Activated B cell treated with CpG ODN at 0.5 μM for 24 hours (primary cell): ENCODE measurements around the gene CHD5. TPM values are rescaled to one million over a fixed set of nuclear protein-coding genes. Genes with fewer than 3 reads are reported as not detected.

ENCODE experiments used
- ATAC-seq: fragments of 200-7000 bp; cut with Tn5 transposase; one replicate; pipeline ENCODE4 v1.10.0; 2021; ENCODE audit warnings: low read depth, mild to moderate bottlenecking, moderate library complexity
- CTCF ChIA-PET: fragments of 350-600 bp; sonication (Branson Sonifier 250); formaldehyde crosslinking; loops from one replicate; lab custom pipeline; 2021; ENCODE audit warnings: antibody characterized with exemption; lab: Charles Lee
- POLR2A ChIA-PET: fragments of 350-600 bp; sonication (Branson Sonifier 250); formaldehyde crosslinking; loops from one replicate; lab custom pipeline; 2021; ENCODE audit warnings: antibody characterized with exemption; lab: Charles Lee
- DNase-seq: peaks from one replicate; pipeline ENCODE4 v3.0.0; 2022
- H3K27ac Mint-ChIP-seq: one replicate; pipeline ENCODE4 v1.8.0; 2020; ENCODE audit warnings: mixed read lengths
- H3K27me3 Mint-ChIP-seq: one replicate; pipeline ENCODE4 v1.8.0; 2021; ENCODE audit warnings: mixed read lengths
- H3K36me3 Mint-ChIP-seq: one replicate; pipeline ENCODE4 v1.8.0; 2021; ENCODE audit warnings: low read depth, mixed read lengths
- H3K4me1 Mint-ChIP-seq: one replicate; pipeline ENCODE4 v1.8.0; 2021; ENCODE audit warnings: mixed read lengths
- H3K4me3 Mint-ChIP-seq: one replicate; pipeline ENCODE4 v1.8.0; 2020; ENCODE audit warnings: mild to moderate bottlenecking, mixed read lengths
- H3K9me3 Mint-ChIP-seq: one replicate; pipeline ENCODE4 v1.8.0; 2020; ENCODE audit warnings: mixed read lengths
- intact Hi-C: fragments of 100-400 bp; cut with micrococcal nuclease; formaldehyde crosslinking; loops from one replicate; pipeline ENCODE4 v1.15.1; 2024
- total RNA-seq: library from RNA; stranded (reverse); gene quantifications from 2 replicates; pipeline ENCODE4 v1.2.3, GENCODE V29; 2022
- TF ChIP-seq, protein P1 (sequence below): fragments of 200-600 bp; IDR thresholded peaks from one replicate; pipeline ENCODE4 v1.8.0; 2022; ENCODE audit warnings: antibody characterized with exemption, mild to moderate bottlenecking

CHD5 gene
- total RNA-seq, 1 donor from 2014 or later = 0.31 TPM

DNA sequence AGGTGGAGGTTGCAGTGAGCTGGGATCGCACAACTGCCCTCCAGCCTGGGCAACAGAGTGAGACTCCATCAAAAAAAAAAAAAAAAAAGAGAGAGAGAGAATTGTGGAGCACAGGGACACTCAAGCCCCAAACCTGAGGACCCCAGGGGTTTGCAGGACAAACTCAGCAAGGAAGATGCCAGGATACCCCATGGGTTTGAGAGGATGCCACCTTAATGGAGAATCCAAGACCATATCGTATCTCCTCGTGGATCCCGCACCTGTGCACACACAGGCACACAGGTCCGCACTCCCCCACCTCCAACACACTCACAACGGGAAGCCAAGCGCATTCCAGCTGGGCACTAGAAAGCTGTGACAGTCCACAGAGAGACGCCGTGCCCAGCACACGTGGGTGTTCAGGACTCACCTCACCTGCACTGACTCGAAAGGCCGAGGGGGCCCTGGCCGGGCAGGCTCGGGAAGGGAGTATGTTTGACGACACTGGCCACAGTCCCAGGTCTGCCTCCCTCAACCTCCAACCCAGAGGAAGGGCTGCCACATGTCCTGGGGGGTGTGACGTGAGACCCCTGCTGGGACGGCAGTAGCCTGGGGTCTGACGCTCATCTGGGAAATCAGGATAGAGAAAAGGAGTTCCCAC is 11.1 kb downstream of the CHD5 start:
- peaks cover 10% of the 10 kb centered on the region for H3K27me3 Mint-ChIP-seq
- no peak overlapping the region for H3K27ac Mint-ChIP-seq
- ATAC-seq = no peak
- H3K4me3 Mint-ChIP-seq = no peak overlapping the region
- H3K4me1 Mint-ChIP-seq = no peaks in the 10 kb centered on the region
- ChIA-PET CTCF (no interaction called here), POLR2A (interaction anchor here (0.5 kb wide), 1 partner anchor 1161 kb away, joined by 3 read pairs; no protein-coding TSS in a partner anchor)
- TF ChIP-seq, protein P1, sequence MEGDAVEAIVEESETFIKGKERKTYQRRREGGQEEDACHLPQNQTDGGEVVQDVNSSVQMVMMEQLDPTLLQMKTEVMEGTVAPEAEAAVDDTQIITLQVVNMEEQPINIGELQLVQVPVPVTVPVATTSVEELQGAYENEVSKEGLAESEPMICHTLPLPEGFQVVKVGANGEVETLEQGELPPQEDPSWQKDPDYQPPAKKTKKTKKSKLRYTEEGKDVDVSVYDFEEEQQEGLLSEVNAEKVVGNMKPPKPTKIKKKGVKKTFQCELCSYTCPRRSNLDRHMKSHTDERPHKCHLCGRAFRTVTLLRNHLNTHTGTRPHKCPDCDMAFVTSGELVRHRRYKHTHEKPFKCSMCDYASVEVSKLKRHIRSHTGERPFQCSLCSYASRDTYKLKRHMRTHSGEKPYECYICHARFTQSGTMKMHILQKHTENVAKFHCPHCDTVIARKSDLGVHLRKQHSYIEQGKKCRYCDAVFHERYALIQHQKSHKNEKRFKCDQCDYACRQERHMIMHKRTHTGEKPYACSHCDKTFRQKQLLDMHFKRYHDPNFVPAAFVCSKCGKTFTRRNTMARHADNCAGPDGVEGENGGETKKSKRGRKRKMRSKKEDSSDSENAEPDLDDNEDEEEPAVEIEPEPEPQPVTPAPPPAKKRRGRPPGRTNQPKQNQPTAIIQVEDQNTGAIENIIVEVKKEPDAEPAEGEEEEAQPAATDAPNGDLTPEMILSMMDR = no peak
- intact Hi-C loops = no loop called here
- H3K9me3 Mint-ChIP-seq = no peaks in the 10 kb centered on the region
- DNase-seq = no peak
- no peaks in the 10 kb centered on the region for H3K36me3 Mint-ChIP-seq

DNA sequence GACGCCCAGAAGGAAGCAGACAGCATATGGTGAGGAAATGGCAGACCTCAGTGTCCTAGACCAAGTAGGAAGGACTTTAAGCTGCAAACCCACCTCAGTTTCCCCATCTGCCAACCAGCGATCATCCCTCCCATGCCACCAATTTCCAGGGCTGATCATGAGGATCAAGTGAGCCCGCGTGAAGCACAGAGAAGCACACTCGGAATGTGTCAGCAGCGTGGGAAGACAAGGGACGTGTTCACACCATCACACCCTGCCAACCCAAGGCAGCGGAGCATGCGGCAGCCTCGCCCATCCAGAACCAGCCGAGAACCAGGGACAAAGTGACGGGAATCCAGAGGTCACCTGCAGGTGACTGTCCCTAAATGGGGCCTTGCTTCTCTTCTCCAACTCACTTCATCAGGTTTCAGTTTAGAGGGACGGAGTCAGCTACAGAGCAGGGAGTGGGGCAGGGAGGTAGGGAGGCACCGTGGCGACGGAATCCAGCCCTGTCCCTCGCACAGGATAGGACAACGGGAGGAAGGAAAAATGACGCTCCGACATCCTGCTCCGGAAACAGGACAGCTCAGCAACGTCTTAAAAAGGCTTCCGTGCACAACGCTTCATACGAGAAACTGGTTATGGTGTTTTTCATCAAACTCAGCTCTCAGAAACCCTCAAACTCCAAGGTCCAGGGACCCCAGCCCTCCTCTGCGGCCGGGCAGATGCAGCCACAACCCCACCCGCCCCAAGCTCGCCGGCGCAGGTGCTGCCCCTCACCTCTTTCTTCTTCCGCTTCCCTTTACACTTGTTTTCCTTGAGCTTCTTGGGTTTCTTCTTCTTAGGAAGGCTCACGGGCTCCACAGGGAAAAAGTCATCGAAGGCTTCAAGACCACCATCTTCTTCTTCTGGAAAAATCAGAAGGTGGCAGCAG is 12.5 kb downstream of the CHD5 start:
- Mint-ChIP-seq H3K9me3 (no peaks in the 10 kb centered on the region), H3K36me3 (no peaks in the 10 kb centered on the region), H3K4me1 (no peaks in the 10 kb centered on the region), H3K4me3 (no peak overlapping the region), H3K27me3 (peaks cover 10% of the 10 kb centered on the region), H3K27ac (no peak overlapping the region)
- intact Hi-C loops = no loop called here
- TF ChIP-seq, protein P1 = no peak
- ChIA-PET CTCF (no interaction called here), POLR2A (no interaction called here)
- DNase-seq (no peak), ATAC-seq (no peak)

DNA sequence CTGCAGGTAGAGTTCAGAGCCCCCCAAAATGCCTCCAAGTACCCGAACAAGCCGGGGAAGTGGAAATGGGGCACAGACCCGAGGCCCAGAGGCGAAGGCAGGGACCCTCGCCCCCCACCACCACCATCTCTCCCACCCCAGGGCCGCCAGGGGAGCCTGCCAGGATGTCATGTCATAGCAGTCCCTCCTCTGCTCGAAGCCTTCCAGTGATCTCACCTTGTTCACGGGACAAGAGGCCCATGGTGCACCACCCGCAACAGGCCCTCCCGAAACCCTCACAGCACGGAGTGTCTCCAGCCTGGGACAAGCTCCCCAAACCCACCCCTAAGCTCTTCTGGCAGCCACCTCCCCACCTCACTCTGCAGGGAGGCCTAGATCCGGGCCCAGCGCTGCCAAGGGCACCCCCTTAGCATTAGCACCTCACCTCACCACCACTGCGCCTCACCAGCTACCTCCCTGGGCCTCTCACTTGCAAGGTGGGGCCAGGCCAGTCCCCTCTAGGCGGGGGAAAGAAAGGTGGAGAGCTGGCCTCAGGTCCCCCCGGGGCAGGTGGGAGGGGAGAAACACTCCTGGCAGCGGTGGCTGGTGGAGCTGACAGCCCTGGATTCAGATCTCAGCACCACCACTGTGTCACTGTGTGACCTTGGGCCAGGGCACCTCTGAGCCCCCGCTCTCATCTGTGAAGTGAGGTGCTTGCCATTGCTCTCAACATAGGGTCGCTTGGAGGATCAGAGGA is 13.3 kb downstream of the CHD5 start:
- Mint-ChIP-seq H3K4me1 (no peaks in the 10 kb centered on the region), H3K4me3 (no peak overlapping the region), H3K27me3 (peaks cover 13% of the 10 kb centered on the region), H3K36me3 (no peaks in the 10 kb centered on the region), H3K9me3 (no peaks in the 10 kb centered on the region), H3K27ac (no peak overlapping the region)
- CTCF ChIA-PET = no interaction called here
- no peak for ATAC-seq
- TF ChIP-seq, protein P1 = no peak
- intact Hi-C loops = no loop called here
- DNase-seq = no peak
- POLR2A ChIA-PET = no interaction called here

DNA sequence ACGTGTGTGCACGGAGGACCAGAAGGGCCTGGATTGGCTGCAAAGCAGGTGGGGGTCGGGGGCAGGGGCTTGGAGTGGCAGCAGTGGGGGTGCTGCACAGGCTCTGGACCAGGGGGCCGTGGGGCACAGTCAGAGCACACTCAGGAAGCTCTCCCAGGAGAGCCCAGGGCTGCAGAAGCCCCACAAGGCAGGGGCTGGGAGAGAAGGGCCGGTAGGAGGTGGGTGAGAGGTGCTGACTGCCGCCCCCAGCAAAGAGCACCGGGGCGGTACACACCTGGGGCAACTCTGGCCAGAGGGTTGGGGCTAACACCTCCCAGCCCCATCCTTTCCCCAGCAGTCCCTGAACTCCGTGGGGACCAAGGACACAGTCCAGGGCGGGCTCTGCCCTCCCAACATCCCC is 13.9 kb downstream of the CHD5 start:
- H3K4me1 Mint-ChIP-seq = no peaks in the 10 kb centered on the region
- ChIA-PET POLR2A (no interaction called here), CTCF (no interaction called here)
- no peak overlapping the region for H3K27ac Mint-ChIP-seq
- no peak for DNase-seq
- H3K9me3 Mint-ChIP-seq = no peaks in the 10 kb centered on the region
- TF ChIP-seq, protein P1 = no peak
- H3K4me3 Mint-ChIP-seq = no peak overlapping the region
- H3K36me3 Mint-ChIP-seq = no peaks in the 10 kb centered on the region
- ATAC-seq = no peak
- intact Hi-C loops = no loop called here
- peaks cover 8% of the 10 kb centered on the region for H3K27me3 Mint-ChIP-seq
